HG03571 (cell line): ENCODE data around the gene ADD2.

ENCODE experiments used
- ATAC-seq: cut with Tn5 transposase; IDR thresholded peaks from one replicate; pipeline ENCODE4 v1.9.1; 2021; ENCODE audit not compliant: unreplicated experiment

The ADD2 gene

GRCh38 chr2:70707706-70708105 is 60.3 kb downstream of the ADD2 start:
- ATAC-seq: no peak

GRCh38 chr2:70706026-70706795 is 61.8 kb downstream of the ADD2 start:
- no peak for ATAC-seq

- no peak for ATAC-seq
These were observed 62.7 kb downstream of the ADD2 start for GRCh38 chr2:70705160-70705850.

GRCh38 chr2:70703900-70704549 is 64.0 kb downstream of the ADD2 start:
- ATAC-seq: no peak

GRCh38 chr2:70702711-70703395 is 65.1 kb downstream of the ADD2 start:
- no peak for ATAC-seq

- no peak for ATAC-seq
These were observed 69.2 kb downstream of the ADD2 start for GRCh38 chr2:70698847-70699246.

- ATAC-seq: no peak
These were observed 70.2 kb downstream of the ADD2 start for GRCh38 chr2:70697603-70698383.

GRCh38 chr2:70696142-70696541 is 71.9 kb downstream of the ADD2 start:
- no peak for ATAC-seq

GRCh38 chr2:70692256-70692655 is 75.7 kb downstream of the ADD2 start:
- no peak for ATAC-seq

GRCh38 chr2:70691497-70692140 is 76.4 kb downstream of the ADD2 start:
- no peak for ATAC-seq

GRCh38 chr2:70690846-70691245 is 77.2 kb downstream of the ADD2 start:
- no peak for ATAC-seq

- ATAC-seq: no peak
These were observed 79.6 kb downstream of the ADD2 start for GRCh38 chr2:70688427-70688826.

GRCh38 chr2:70687461-70687795 is 80.6 kb downstream of the ADD2 start:
- no peak for ATAC-seq

GRCh38 chr2:70686577-70687460 is 81.2 kb downstream of the ADD2 start:
- ATAC-seq: no peak

- no peak for ATAC-seq
These were observed 82.2 kb downstream of the ADD2 start for GRCh38 chr2:70685771-70686171.

GRCh38 chr2:70684846-70685622 is 83.0 kb downstream of the ADD2 start:
- ATAC-seq: no peak

- ATAC-seq: no peak
These were observed 84.5 kb downstream of the ADD2 start for GRCh38 chr2:70683455-70683854.

GRCh38 chr2:70680735-70681134 is 87.3 kb downstream of the ADD2 start:
- no peak for ATAC-seq

GRCh38 chr2:70679259-70679658 is 88.7 kb downstream of the ADD2 start:
- no peak for ATAC-seq
